CD4-positive, alpha-beta T cell treated with Interleukin-1 beta for 1 hour (primary cell): ENCODE results near the gene OR2T11.
"Not testable (repeated sequence)": the region's sequence is repeated elsewhere in the genome, so short reads cannot be mapped to it uniquely, and the experiment has no call there.

Experiments
- DNase-seq, 2 donors: peaks; one replicate each; pipeline ENCODE4 v3.0.0-alpha.2; 2020 to 2022

Gene OR2T11

GRCh38 chr1:248634991-248635390 is at the start of gene OR2T11:
TSS of gene OR2T11 (minus strand) at chr1:248635091. CDS start at chr1:248627128, 7,963 bp downstream.
- not testable (repeated sequence) for DNase-seq

GRCh38 chr1:248681651-248682050 is 46.8 kb upstream of the OR2T11 start:
- no peak for DNase-seq

- DNase-seq, result no peak
Measured at GRCh38 chr1:248670003-248670402, 35.1 kb upstream of the OR2T11 start.

GRCh38 chr1:248663453-248664328 is 28.8 kb upstream of the OR2T11 start:
- peak in 1 of 2 donors; percentile 7 for DNase-seq

GRCh38 chr1:248656797-248657196 is 21.9 kb upstream of the OR2T11 start:
- not testable (repeated sequence) for DNase-seq

GRCh38 chr1:248655354-248655753 is 20.5 kb upstream of the OR2T11 start, which contains the start of gene OR2T27:
TSS of gene OR2T27 (minus strand) at chr1:248655528. CDS start at chr1:248650884, 4,644 bp downstream.
- DNase-seq, result not testable (repeated sequence)

GRCh38 chr1:248648770-248649536 is 14.1 kb upstream of the OR2T11 start:
- DNase-seq, result not testable (repeated sequence)

- not testable (repeated sequence) for DNase-seq
Measured at GRCh38 chr1:248645178-248645577, 10.3 kb upstream of the OR2T11 start, which contains the start of gene OR2T35. TSS of gene OR2T35 (minus strand) at chr1:248645278. CDS start at chr1:248639258, 6,020 bp downstream.

GRCh38 chr1:248642971-248643651 is 8.2 kb upstream of the OR2T11 start:
- DNase-seq, result not testable (repeated sequence)

GRCh38 chr1:248641583-248641982 is 6.7 kb upstream of the OR2T11 start:
- DNase-seq, result not testable (repeated sequence)

- DNase-seq, result not testable (repeated sequence)
Measured at GRCh38 chr1:248640906-248641305, 6.0 kb upstream of the OR2T11 start.

GRCh38 chr1:248639652-248640051 is 4.8 kb upstream of the OR2T11 start:
- not testable (repeated sequence) for DNase-seq

- not testable (repeated sequence) for DNase-seq
Measured at GRCh38 chr1:248636612-248637011, 1.7 kb upstream of the OR2T11 start.

- DNase-seq, result no peak
Measured at GRCh38 chr1:248631354-248632008, 3.4 kb downstream of the OR2T11 start.

GRCh38 chr1:248630551-248630950 is 4.3 kb downstream of the OR2T11 start:
- DNase-seq, result no peak

- DNase-seq, result no peak
Measured at GRCh38 chr1:248627971-248628844, 6.7 kb downstream of the OR2T11 start.

- no peak for DNase-seq
Measured at GRCh38 chr1:248625971-248626370, 8.9 kb downstream of the OR2T11 start.

GRCh38 chr1:248625166-248625565 is 9.7 kb downstream of the OR2T11 start:
- no peak for DNase-seq

- peak in 1 of 2 donors; percentile 19 for DNase-seq
Measured at GRCh38 chr1:248622570-248623001, 12.3 kb downstream of the OR2T11 start.

- DNase-seq, result no peak
Measured at GRCh38 chr1:248621770-248622169, 13.1 kb downstream of the OR2T11 start.

GRCh38 chr1:248618878-248619277 is 16.0 kb downstream of the OR2T11 start:
- DNase-seq, result peak; percentile 25 to 45
